HT1080 (cell line): ENCODE measurements around the gene FAM163A. TPM values are rescaled to one million over a fixed set of nuclear protein-coding genes. Genes with fewer than 3 reads are reported as not detected.
"Not testable (repeated sequence)": the region's sequence is repeated elsewhere in the genome, so short reads cannot be mapped to it uniquely, and the experiment has no call there.

ENCODE experiments used
- DNase-seq: peaks from one replicate; pipeline ENCODE4 v3.0.0-alpha.2; 2015; ENCODE audit warnings: low read depth
- total RNA-seq: library from RNA; depleted of rRNA; stranded (reverse); fragments of >200 nt; shearing (Covaris generic); gene quantifications from 2 replicates; pipeline ENCODE4 v1.2.3, GENCODE V29; 2014

Gene FAM163A
- total RNA-seq, 1 experiment from 2014 or later: not detected

GRCh38 chr1:179786815-179787685, 44.0 kb downstream of the FAM163A start:
- no peak for DNase-seq

GRCh38 chr1:179788259-179788658, 45.2 kb downstream of the FAM163A start:
- DNase-seq: no peak

- DNase-seq: no peak
Measured at GRCh38 chr1:179793281-179793680, 50.2 kb downstream of the FAM163A start.

DNA sequence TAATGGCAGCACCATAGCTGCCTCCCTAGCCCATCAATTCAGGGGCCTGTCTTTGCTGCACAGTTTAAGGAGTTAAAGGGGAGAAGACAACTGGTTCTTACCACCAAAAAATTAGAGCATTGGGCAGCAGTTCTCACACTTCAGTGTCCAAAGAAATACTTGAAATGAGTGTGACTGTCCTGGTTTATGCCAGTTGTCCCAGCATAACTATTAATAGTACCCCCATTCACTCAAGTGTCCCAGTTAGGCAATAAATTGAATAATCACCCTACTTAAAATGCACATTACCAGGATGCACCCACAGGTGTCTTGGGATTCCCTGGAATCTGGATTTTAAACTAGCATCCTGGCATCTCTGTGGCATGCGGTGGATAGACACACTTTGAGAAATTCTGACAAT, 51.1 kb downstream of the FAM163A start:
- DNase-seq: no peak

DNA sequence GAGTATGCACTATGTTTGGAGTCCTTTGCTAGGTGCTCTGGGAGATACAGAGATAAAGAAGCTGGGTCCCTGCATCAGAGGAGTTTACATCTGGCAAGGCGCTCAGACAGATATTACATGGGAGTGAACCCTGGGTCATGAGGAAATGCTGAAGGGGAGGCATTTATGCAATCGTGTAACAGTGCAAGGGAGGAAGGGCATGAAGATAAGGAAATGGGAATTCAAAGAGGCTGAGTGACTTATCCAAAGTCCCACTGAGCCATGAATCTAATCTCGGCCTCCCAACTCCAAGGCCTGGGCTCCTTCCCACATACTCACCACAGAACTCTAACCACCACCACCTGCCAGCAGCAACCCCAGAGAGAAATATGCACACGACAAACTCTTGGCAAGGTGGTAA, 51.6 kb downstream of the FAM163A start:
- no peak for DNase-seq

- DNase-seq: no peak
Measured at GRCh38 chr1:179798213-179798863, 55.2 kb downstream of the FAM163A start.

DNA sequence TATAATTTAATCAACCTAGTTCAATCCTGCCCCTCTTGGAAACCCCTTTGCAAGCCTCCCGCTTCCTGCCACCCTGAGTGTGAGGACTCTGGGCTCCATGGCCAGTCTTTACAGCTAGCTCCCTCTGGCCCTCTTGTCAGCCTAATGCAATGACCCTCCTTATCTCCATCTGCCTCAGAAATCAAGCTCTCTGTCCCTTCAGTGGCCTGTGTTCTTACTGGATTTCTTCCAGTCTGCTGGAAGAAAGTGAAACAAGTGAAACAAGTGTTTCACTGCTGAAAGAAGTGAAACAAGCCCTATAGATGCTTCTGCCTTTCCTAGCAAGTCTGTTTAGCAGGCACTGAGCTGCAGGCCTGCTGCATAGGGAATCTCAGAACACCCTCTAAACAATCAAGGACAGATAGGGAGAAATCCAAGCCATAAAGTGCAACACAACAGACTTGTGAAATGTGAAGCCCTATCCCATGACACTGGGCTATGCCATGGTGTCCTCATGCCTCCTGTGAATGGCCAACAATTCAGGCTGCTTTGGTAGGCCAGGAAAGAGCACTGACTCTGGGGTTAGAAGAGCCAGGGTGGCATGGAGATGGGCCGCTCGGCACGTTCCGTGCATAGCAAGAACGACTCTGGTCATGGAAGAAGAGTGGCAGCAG, 55.9 kb downstream of the FAM163A start:
- no peak for DNase-seq

DNA sequence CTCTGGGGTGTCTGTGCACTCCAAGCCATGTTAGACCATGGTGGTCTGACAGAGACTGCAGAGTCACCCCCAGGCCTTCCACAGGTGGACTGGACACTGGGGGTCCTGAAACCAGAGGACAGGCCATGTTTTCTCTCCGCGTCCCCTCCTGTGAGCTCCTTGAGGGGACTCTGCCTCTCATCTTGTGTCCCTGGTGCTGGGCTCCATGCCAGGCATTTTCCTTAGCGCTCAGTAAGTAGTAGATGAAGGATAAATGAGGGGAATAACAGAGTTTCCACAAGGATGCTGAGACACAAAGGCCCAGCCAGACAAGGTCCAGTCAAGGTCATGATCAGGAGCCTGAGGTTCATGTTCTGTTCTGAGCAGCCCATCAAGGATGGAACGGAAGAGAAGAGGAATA, 57.4 kb downstream of the FAM163A start:
- DNase-seq: no peak

GRCh38 chr1:179803104-179803503, 60.0 kb downstream of the FAM163A start:
- no peak for DNase-seq

- DNase-seq: no peak
Measured at GRCh38 chr1:179803918-179804317, 60.8 kb downstream of the FAM163A start.

- DNase-seq: not testable (repeated sequence)
Measured at GRCh38 chr1:179804417-179804816, 61.3 kb downstream of the FAM163A start.

- DNase-seq: no peak
Measured at GRCh38 chr1:179805291-179806195, 62.5 kb downstream of the FAM163A start.

- no peak for DNase-seq
Measured at GRCh38 chr1:179806333-179806732, 63.2 kb downstream of the FAM163A start.

- DNase-seq: no peak
Measured at GRCh38 chr1:179807291-179807690, 64.2 kb downstream of the FAM163A start.

DNA sequence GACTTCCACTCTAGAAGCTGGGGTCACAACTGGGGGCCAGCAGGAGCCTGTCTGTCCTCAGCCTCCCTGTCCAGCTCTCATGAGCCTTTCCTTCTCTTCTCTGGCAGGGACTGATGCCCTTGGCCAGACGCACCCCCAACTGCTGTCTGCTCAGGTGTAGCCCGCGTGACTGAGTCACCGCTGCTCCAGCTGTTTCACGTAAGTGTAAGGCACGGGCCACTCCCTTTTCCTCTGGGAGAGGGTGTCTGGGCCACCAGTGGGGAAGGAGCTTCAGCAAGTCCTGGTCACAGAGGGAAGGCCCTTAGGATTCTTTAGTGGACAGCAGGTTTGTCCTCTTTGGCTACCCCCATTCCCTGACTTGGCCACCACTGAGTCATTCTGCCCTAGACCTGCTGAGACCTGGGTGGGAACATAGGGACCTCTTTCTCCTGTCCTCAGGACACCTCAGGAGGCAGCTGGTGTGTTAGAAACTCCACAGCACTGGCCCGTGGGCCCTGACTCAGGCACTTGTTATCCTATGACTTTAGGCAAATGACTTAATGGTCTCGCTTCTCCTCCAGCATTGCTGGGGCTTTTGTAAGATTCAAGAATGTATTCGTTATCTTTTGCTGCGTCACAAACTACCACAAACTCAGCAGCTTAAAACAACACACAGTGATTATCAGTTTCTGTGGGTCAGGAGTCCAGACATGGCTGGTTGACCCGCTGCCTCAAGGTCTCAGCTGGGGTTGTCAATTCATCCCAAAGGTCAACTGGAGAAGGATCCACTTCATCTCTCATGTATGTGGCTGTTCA, 64.8 kb downstream of the FAM163A start:
- DNase-seq: peak; percentile 27

GRCh38 chr1:179808503-179808902, 65.4 kb downstream of the FAM163A start:
- DNase-seq: no peak

GRCh38 chr1:179809506-179810366, 66.6 kb downstream of the FAM163A start:
- DNase-seq: peak; percentile 65

- no peak for DNase-seq
Measured at GRCh38 chr1:179810367-179810715, 67.2 kb downstream of the FAM163A start.

DNA sequence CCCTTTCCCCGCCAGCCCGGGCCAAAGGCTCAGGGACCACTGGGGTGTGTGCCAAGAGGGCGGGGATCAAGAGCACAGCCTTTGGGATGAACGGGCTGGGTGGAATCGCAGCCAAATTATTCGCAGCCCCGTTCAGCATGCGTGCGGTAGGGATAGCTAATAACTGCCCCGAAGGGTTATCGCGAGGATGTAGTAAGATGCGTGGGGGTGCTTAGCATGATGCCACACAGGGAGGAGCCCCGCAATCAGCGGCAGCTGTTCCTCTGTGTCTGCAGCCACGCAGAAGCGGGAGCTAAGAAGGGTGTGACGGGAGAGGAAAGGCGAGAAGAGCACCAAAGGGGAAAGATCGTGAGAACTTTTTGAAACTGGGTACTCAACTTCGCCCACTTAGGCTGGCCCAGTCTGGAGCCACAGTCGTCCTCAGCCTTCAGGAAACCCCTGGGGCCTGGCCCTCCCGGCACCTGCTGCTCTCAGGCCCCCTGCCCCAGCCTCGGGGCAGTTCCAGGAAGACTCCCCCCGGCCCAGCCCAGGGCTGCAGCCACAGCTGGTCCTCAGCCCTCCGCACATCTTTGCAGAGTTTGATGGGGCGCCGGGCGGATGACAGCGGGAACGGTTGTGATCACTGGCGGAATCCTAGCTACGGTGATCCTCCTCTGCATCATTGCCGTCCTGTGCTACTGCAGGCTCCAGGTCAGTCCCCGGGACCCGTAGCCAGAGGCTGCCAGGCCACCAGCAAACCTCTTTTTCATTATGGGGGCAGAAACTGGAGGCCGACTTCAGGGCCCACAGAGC, 69.6 kb downstream of the FAM163A start:
- DNase-seq: no peak
